ENCODE measurements around the gene TAF5L.
"Not testable (repeated sequence)": the region's sequence is repeated elsewhere in the genome, so short reads cannot be mapped to it uniquely, and the experiment has no call there.

TAF5L gene

DNA sequence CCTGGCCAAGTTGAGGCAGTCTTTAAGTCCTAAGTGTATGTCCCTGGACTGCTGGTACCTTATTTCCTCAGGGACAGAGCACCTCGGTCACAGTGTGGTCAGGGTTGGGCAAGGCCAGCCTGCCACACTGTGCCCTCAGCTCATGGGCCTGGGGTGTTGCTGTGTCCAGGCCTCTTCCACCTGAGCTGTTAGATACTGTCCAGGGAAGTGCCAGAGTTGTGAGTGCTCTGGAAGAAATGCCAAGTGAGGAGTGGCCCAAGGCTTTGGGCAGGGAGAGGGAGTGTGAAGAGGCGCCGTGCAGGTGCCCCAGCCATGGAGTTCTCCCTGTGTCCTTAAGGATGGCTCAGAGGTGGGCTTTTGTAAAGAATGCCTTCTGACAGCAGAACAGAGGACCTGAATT lies 15.4 kb upstream of the TAF5L start:
- DNase-seq, result no peak

DNA sequence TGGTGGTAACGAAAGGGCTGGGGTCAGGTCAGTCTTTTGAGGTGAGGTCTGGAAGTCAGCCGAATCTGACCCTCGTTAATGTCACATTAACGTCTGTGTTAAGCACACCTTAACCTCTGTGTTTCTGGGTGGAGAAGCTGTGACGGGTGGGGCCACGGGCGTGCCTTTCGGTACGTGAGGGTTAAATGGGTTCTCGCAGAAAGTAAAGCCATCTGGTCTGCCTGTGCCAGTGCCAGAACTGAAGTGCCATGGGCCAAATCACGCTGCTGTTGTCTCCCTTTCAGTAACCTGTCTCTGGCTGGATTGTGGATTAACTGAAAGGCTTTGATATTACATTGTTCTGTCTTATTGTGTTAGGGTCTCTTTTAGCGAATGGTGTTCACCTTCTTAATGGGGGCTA lies 14.5 kb upstream of the TAF5L start:
- DNase-seq, result no peak

DNA sequence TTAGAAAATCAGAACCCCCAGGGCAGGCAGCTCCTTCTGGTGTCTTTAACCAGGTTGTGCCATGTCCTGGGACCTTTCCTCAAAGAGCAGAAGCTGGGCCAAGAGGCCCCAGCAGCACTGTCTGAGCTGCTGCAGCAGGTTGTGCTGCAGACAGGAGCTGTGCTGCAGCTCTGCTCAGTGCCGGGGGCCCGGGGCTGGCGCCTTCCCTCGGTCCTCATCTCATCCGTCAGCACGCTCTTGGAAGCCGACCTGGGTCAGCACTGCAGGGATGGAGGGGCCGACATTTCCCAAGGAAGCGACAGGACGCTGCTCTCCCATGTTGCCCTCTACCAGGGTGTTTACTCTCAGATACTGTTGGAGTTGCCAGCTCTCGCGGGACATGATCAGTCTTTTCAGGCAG lies 11.8 kb upstream of the TAF5L start:
- no peak for DNase-seq

DNA sequence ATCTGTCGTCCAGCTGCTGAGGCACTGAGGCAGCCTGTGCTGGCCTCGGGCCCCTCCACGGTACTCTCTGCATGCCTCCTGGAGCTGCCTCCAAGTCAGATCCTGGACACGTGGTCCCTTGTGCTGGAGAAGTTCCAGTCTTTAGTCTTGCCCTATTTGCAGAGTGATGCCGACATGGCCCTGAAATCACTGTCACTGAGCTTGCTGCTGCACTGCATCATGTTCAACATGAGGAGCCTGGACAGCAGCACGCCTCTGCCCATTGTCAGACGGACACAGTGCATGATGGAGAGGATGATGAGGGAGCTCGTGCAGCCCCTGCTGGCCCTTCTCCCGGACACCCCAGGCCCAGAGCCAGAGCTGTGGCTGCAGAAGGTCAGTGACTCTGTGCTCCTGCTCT lies 10.1 kb upstream of the TAF5L start:
- DNase-seq, result no peak

DNA sequence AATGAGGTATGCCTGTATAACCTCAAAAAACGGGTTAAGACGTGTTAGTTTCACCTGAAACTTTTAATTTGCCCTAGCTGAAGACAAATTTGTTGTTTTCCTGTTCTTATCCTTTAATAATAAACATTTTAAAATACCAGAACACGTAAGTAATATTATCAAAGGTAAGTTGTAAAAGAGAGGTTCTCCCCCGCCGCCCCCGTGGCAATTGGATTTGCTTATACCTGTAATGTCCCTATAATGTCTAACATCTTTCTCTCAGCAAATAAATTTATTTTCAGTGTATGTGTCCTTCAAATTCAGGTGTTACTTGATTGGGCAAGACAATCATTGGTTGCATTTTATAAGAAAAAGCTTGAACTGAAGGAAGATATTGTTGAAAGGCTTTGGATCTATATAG lies 6.0 kb upstream of the TAF5L start:
- no peak for DNase-seq

DNA sequence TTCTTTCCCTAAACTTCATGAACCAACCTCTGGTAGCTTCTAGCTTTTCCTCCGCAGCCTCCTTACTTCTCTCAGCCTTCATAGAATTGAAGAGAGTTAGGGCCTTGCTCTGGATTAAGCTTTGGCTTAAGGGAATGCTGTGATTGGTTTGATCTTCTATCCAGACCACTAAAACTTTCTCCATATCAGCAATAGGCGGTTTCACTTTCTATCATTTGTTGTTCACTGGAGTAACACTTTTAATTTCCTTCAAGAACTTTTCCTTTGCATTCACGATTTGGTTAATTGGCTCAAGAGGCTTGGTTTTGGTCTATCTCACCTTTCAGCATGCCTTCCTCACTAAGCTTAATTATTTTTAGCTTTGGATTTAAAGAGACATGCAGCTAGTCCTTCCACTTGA lies 5.2 kb upstream of the TAF5L start:
- no peak for DNase-seq

DNA sequence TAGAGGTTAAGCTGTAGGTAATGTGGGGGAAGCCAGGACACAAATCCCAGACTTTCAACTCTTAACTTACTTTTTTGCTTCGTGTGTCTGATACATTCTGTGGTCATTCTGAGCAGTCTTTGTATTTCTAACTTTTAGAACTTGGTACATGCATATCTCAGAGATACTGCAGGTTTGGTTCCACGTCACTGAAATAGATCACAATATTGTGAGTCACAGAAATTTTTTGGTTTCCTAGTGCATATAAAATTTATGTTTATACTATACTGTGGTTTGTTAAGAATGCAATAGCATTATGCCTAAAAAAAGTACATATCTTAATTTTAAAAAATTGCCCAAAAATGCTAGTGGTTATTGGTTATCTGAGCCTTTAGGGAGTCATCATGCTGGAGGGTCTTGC lies 3.3 kb upstream of the TAF5L start:
- DNase-seq, result no peak

DNA sequence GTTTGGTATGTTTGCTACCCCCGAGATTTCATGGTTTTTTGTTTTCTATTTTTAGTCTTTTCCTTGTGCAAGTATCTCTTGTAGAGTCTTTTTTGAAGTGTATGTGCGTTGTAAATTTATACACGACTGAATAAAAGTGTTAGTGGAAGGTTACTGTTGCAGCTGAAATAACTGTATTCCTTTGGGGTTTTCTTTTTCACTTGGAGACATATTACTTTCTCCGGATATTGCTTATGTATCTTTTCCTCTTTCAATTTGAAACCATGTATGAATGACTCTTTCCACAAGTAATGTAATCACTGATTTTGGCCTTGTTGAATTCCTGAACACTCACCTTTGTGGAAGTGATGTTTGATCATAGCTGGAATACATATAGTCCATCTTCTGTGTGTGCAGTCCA lies 1.1 kb upstream of the TAF5L start:
- no peak for DNase-seq

DNA sequence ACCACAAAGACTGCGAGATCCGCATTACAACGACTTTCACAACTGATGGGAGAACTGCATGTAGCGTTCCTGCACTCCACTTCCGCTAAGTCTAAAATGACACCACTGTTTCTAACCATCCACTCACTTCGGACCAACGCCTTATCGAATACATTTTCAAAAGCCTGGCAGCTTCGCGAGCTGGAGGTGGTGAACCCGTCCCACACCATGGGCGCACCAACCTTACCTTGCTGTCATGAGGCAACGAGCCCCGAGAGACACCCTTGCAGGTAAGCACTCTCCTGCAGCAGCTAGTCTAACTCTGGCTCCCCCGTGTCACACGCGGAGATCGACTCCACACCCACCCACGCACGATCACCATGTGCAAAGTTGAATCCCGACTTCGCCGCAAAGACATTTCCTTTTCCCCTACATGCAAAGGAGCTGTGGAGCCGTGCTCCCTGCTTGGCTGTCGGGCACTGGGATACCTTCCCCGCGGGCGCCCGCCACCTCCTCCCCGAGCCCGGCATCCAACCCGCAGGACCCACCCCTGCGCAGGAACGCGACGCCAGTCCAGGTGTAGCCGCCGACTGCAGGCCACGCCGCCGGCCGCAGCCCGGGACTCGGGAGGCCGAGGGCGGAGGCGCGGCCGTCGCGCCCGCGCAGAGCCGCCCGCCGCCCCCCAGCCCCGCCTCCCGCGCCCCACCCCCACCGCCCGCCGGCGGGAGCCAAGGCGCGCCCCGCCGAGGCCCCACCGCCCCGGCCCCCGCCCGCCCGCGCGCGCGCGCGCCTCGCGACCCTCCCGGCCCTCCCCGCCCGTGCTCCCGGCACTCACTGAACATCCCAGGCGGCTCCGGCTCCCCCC lies 629 bp downstream of the TAF5L start:
- DNase-seq, result peak; percentile 10 to 69

DNA sequence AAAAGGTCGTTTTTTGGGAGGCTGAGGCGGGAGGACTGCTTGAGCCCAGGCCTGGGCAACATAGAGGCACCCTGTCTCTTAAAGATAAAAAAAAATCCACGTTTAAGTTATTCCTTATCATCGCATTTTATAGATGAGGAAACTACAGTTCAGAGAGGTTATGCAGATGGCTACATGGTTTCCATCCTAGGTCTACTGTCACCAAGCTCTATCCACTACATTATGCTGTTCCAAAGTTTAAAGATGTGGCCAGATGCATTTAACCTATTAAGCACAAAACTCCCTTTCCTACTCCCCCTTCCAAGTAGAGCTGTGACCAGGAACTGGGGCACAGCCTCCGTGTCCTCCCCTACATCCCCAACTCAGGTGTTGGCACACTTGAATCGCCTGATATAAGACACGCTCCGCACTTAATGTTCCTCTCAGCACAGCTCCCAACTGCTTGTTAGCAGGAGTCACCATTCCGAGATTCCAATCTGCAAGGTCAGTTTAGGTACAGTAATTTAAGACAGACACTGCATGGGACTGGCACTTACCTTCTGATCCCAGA lies 1.3 kb downstream of the TAF5L start:
- no peak for DNase-seq

DNA sequence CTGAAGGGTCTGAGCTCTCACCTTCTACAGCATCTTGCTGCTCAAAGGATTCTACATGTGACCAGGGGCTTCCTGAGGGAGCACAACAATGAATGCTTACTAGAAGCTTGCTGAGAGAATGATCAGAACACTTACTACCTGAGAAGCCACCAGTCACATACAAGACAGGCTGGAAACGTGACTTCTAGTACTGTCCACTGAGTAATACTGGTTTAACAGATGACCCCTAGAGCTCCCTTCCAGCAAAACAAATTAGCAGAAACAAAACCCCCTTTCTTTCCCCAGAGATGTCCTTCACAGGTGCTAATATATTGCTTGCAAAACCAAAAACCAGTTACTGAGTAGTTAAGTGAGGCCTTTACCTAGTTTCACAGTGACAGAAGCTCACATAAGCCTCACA lies 2.1 kb downstream of the TAF5L start:
- no peak for DNase-seq

DNA sequence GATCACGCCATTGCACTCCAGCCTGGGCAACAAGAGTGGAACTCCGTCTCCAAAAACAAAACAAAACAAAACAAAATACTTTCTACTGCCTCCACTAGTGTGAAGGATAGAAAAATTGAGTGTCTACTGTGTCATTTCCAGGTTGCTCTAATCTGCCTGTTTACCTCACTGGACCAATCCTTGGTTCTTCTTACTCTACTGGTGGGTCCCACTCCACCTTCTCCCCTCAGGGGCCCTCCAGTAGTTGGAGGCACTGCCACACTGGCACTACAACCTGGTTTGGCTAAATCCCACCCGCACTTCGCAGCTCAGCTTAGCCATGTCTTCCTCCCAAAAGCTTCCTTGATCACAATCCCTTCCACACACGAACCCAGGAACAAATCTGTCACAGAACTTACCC lies 2.7 kb downstream of the TAF5L start:
- DNase-seq, result no peak

DNA sequence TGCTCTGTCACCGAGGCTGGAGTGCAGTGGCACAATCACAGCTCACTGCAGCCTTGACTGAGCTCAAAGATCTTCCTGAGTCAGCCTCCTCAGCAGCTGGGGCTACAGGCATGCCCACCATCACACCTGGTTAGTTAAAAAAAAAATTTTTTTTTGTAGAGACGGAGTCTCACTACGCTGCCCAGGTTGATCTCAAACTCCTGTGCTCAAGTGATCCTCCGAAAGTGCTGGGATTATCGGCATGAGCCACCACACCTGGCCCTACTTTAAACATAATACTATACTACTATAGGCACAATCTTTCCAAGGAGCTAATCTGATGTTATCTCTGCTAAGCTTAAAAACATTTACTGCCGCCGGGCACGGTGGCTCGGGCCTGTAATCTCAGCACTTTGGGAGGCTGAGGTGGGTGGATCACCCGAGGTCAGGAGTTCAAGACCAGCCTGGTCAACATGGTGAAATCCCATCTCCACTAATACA lies 3.2 kb downstream of the TAF5L start:
- not testable (repeated sequence) for DNase-seq

DNA sequence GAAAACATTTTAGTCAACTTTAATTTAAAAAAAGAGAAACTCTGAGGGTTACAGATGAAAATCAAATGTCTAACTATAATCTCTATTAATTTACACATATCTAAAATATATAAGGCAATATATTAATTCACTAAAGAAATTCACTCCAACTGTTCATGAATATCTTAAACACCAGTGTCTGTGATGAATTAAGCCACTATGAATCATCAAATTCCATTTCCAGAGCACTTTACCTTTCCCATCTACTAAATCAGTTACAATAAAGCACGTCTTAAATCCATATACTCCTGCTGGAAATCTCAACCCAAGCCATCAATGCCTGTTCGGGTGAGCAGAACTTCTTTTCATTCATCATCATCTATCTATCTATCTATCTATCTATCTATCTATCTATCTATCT lies 4.3 kb downstream of the TAF5L start:
- DNase-seq, result no peak

DNA sequence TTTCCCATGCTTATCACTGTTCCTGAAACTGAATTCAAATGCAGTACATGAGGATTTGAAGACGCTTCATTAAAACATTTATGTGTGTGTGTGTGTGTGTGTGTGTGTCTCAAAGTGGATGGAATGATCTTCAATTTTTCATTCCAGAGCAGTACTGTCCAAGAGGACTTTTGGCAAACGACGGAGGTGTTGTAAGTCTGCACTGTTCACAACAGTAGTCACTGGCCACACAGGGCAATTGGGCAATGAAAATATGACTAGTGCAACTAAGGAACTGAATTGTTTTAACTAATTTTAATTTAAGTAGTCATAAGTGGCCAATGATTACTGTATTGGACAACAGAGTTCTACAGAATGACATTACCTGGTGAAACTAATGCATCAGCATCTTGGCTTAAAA lies 5.0 kb downstream of the TAF5L start:
- no peak for DNase-seq

DNA sequence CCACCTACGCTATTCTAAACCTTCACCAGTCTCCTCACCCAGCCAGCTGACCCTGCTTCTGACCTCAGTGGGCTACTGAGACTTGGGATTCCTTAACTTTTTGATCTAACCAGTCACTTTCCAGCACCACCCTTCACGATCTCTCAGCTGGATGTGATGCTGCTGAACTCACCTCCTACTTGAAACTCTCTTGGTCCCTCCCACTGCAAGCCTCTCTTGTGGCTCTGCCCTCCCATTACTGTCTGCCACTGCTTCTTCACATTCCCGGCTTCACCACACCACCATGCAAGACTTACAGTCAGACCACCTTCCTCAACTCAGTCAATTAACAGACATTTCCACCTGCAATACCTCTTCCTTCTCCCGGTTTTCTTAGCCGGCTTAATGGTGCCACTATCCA lies 6.3 kb downstream of the TAF5L start:
- DNase-seq, result no peak

DNA sequence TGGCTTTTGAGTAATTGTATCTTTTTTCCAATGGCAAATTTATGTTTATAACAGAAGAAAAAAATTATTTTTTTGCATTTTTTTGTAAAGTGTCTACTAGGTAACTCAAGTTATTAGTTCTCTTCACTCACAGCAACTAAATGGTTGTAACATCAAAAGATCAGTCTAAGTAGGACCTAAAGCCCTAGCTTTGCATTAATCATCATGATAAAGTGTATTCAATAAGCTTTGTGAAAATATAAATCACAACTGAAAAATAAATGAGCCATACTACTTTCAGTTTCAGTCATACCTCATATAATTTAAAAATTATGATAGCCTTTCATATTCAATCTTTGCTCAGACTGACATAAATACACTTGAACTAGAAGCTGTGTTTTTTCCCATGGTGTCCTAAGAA lies 6.9 kb downstream of the TAF5L start:
- no peak for DNase-seq

DNA sequence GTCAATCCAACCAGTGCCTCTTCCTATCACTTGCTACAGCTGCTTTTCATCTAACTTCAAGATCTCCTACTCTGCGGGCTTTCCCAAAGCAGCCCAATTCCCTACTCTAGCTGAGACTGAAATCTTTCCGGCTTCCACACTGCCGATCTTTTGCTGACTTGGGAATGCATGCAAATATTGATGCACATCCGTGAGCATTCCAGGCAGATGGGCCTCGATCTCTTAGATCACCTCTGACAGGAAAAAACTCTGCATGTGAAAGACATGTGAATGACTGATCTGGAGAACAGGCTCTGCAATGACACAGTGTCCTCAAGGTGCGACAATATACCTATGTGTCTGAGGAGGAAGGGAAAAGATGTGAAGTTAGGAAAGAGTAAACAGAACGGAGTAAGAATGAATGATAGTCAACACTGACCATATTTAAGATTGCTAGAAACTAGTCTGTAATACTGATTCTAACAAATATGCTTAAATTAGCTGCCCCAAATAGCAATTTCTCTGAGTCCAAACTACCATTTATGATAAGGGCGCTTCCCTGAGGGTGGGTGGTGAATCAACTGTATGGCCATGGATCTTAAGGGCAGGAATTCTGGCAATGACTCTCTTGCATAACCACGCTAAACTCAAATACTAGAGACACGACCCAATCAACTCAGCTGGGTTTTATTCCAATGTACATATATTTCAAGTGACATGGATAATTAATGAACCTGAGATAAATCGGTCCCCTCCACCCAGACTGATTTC lies 8.4 kb downstream of the TAF5L start:
- DNase-seq, result no peak

DNA sequence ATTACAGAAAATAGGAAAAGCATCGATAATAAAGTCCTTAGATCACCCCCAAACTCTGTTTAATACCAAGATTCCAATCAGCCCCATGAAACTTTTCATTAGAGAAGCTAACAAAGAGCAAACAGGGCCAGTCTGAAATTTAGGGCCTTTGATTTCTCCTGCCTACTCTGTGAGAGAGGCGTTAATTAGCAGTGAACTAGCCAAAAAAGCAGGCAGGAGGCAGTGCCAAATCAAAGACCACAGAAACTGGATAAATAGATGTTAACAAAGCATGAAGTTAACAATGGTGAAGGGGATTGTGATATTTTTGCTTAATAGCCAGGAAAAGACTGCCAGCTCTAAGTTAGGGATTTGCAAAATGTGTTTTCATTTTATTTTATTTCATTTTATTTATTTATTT lies 11.2 kb downstream of the TAF5L start:
- no peak for DNase-seq

DNA sequence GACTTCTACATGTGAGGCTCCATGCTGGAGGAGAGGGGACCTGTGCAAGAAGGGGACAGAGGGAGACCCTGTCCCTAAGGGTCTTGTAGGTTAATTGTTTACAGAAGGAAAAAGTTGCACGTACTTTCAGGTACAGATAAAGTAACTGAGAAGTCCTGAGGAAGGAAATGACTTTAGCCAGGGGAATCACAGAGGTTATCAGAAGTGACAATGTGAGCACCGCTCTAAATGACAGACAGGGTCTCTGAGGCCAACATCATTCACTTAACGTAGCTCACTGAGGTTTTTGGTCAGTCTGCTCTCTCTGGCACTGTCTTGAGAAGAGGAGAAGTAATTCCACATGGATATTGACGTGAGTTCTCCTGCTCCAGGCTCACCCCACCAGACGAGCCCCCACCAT lies 12.0 kb downstream of the TAF5L start:
- no peak for DNase-seq

DNA sequence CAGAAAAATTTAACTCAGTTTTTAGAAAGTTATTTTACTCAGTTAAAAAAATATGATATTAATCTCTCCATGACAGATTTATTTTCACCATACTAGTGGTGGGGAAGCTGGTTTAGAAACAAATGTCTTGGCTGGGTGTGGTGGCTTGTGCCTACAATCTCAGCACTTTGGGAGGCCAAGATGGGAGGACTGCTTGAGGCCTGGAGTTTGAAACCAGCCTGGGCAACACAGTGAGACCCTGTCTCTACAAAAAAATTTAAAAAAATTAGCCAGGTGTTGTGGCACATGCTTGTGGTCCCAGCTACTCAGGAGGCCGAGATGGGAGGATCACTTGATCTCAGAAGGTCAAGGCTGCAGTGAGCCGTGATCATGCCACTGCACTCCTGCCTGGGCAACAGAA lies 17.3 kb downstream of the TAF5L start:
- no peak for DNase-seq

DNA sequence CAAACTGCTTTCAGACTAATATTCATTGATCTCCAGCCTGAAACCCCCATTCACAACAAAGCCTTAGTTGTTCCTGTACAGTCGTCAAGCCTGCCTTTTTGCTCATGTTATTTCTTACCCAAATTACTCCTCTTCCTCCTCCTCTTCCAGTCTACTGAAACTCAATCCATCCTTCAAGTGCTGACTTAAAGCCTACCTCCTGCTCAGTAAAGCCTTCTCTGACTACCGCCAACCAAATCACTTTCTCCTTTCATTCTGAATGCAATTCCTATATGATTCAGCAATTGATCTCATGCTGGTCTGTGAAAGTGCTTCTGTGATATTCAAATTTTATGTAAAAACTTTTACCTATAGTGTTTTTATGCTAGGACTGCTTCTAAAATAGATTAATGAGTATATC lies 18.6 kb downstream of the TAF5L start:
- no peak for DNase-seq

DNA sequence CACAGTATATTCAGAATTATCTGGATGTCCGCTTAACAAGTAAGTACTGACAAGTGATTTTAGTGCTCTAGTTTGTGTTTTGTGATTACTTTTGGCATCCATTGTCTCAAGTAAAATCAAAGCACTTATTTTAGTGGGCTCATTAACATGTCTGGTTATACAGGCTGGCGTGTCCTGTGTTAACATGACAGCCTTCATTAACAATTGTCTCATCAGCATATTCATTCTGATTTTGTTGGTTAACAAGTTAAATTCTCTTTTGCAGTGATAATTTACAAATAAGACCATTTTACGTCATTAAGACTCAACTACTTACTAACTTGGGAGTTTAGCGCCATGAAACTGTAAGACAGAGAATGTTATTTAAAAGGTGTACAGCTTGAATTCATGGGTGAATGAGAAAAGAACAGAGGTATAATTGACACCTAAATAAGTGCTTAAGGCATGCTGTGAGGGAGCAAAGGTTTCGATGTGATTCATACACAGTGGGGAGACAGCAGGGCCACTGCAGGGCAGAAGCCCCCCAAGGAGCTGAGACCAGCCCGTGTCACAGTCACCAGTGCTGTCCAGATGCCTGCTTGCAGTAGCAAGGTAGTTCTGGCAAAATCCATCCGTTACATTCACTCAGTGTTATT lies 22.4 kb downstream of the TAF5L start:
- DNase-seq, result no peak

DNA sequence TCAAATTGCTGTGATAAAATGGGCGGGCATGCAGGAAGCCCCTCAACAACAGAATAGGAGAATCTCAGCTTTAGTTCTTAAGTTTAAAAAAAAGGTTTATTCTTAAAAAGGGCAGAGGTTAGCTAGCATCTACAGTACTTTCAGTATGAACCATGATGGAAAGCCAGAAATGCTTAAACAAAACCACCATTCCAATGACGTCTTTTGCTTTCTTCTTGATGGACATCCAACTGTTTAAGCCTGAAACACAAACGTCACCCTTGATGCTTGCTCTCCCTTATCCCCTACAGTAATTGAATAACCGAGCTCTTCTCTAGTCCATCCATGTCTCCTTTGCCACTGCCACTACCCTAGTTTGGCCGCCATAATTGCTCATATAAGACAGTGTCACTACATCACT lies 25.7 kb downstream of the TAF5L start:
- DNase-seq, result no peak

All from SHP77 (cell line).